WTC11 (cell line): ENCODE data around the gene ADGRA1. TPM values are rescaled to one million over a fixed set of nuclear protein-coding genes. Genes with fewer than 3 reads are reported as not detected.

Experiments
- ATAC-seq: fragments of 200-7000 bp; cut with Tn5 transposase; 2 replicates; pipeline ENCODE4 v1.10.0; 2021; ENCODE audit warnings: mild to moderate bottlenecking, moderate library complexity
- CTCF ChIA-PET: fragments of 300-600 bp; sonication (Branson Sonifier 250); formaldehyde crosslinking; loops from one replicate; lab custom pipeline; 2021; ENCODE audit warnings: antibody characterized with exemption; lab: Charles Lee
- POLR2A ChIA-PET: fragments of 350-600 bp; sonication (Branson Sonifier 250); formaldehyde crosslinking; loops from one replicate; lab custom pipeline; 2021; ENCODE audit warnings: antibody characterized with exemption; lab: Charles Lee
- DNase-seq: peaks from one replicate; pipeline ENCODE4 v3.0.0; 2021; ENCODE audit warnings: low spot score
- H3K27ac Mint-ChIP-seq: 2 replicates; pipeline ENCODE4 v1.8.0; 2021; ENCODE audit warnings: mixed read lengths
- H3K27me3 Mint-ChIP-seq: 2 replicates; pipeline ENCODE4 v1.8.0; 2021; ENCODE audit warnings: low read depth, mild to moderate bottlenecking, moderate library complexity, mixed read lengths
- H3K36me3 Mint-ChIP-seq: 2 replicates; pipeline ENCODE4 v1.8.0; 2021; ENCODE audit warnings: mixed read lengths
- H3K4me1 Mint-ChIP-seq: 2 replicates; pipeline ENCODE4 v1.8.0; 2022; ENCODE audit warnings: mixed read lengths
- H3K4me3 Mint-ChIP-seq: 2 replicates; pipeline ENCODE4 v1.8.0; 2021; ENCODE audit warnings: mild to moderate bottlenecking, moderate library complexity, mixed read lengths
- H3K9me3 Mint-ChIP-seq: 2 replicates; pipeline ENCODE4 v1.8.0; 2021; ENCODE audit warnings: mixed read lengths
- ETV6 ChIP-seq: sonication (generic); formaldehyde crosslinking; IDR thresholded peaks from 2 replicates; pipeline ENCODE4 v1.8.1; 2022; ENCODE audit warnings: mild to moderate bottlenecking, missing genetic modification reagents
- GABPB1 ChIP-seq: sonication (generic); formaldehyde crosslinking; IDR thresholded peaks from 2 replicates; pipeline ENCODE4 v1.8.1; 2023; ENCODE audit warnings: mild to moderate bottlenecking, missing genetic modification reagents
- IRF2 ChIP-seq: sonication (generic); formaldehyde crosslinking; IDR thresholded peaks from 2 replicates; pipeline ENCODE4 v1.8.0; 2022; ENCODE audit warnings: low read depth, missing genetic modification reagents, borderline replicate concordance
- PRDM15 ChIP-seq: sonication (generic); formaldehyde crosslinking; IDR thresholded peaks from 2 replicates; pipeline ENCODE4 v1.8.0; 2022; ENCODE audit warnings: missing genetic modification reagents
- RELA ChIP-seq: sonication (generic); formaldehyde crosslinking; IDR thresholded peaks from 2 replicates; pipeline ENCODE4 v1.8.1; 2022; ENCODE audit warnings: missing genetic modification reagents, mild to moderate bottlenecking, borderline replicate concordance
- TP53 ChIP-seq: sonication (generic); formaldehyde crosslinking; IDR thresholded peaks from 2 replicates; pipeline ENCODE4 v1.8.1; 2023; ENCODE audit warnings: mild to moderate bottlenecking, missing genetic modification reagents
- ZNF121 ChIP-seq: sonication (generic); formaldehyde crosslinking; IDR thresholded peaks from 2 replicates; pipeline ENCODE4 v1.8.0; 2023; ENCODE audit warnings: missing genetic modification reagents
- ZNF219 ChIP-seq: sonication (generic); formaldehyde crosslinking; IDR thresholded peaks from 2 replicates; pipeline ENCODE4 v1.8.0; 2023; ENCODE audit warnings: missing genetic modification reagents, mild to moderate bottlenecking, borderline replicate concordance
- ZNF423 ChIP-seq: fragments of 250-450 bp; sonication (Bioruptor Pico); IDR thresholded peaks from 2 replicates; pipeline ENCODE4 v2.1.2; 2022; ENCODE audit warnings: mild to moderate bottlenecking, moderate library complexity
- total RNA-seq: library from RNA; stranded (reverse); gene quantifications from 3 replicates; pipeline ENCODE4 v1.2.3, GENCODE V29; 2021
- TF ChIP-seq, protein P1 (sequence below): sonication (generic); formaldehyde crosslinking; IDR thresholded peaks from 2 replicates; pipeline ENCODE4 v1.8.1; 2022; ENCODE audit warnings: low read depth, missing genetic modification reagents, borderline replicate concordance
- TF ChIP-seq, protein P2 (sequence below): fragments of 200-600 bp; IDR thresholded peaks from 2 replicates; pipeline ENCODE4 v1.8.0; 2022; ENCODE audit warnings: antibody characterized with exemption
- TF ChIP-seq, protein P3 (sequence below): sonication (generic); formaldehyde crosslinking; IDR thresholded peaks from 2 replicates; pipeline ENCODE4 v1.8.0; 2022; ENCODE audit warnings: mild to moderate bottlenecking, missing genetic modification reagents
- TF ChIP-seq, protein P4 (sequence below): sonication (generic); formaldehyde crosslinking; IDR thresholded peaks from 2 replicates; pipeline ENCODE4 v1.8.0; 2023; ENCODE audit warnings: missing genetic modification reagents, mild to moderate bottlenecking, borderline replicate concordance
- TF ChIP-seq, protein P5 (sequence below): sonication (generic); formaldehyde crosslinking; IDR thresholded peaks from 2 replicates; pipeline ENCODE4 v1.8.1; 2023; ENCODE audit warnings: mild to moderate bottlenecking, missing genetic modification reagents, moderate library complexity

ADGRA1 gene
- total RNA-seq, 1 experiment from 2014 or later = 0.20 TPM

DNA sequence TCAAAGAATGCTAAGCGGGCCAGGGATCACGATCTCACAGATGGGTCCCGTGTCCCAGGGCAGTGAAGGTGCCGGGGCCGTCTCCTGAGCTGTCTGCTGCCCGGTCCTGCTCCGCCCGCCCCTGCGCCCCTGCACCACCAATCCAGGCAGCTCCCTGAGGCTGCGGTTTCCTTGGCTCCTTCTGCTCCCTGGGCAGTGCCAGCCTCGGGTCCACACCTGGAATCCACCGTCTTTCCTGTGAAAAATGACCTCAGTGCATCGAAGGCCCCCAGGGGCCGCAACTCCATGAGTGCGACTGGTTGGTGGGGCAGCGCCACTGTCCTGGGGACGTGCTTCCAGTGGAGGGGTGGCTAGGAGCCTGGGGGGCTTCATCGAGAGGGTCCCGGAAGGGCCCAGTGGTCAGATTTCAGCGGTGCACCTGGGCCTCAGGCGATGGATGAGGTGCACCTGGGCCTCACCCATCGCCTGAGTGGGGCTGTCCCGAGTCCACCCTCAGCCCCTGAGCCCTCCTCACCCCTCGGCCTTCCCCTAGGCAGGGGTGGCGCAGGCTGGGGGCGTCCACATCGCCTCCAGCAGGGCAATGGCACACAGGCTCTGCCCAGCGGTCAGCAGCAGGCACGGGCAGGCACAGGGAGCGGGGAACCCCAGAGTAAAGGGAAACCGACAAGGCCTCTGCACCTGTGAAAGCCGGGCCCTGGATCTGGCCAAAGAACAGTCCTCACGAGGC lies 27.2 kb downstream of the ADGRA1 start:
- DNase-seq (no peak), ATAC-seq (no peak)
- H3K4me3 Mint-ChIP-seq = no peak overlapping the region
- H3K27ac Mint-ChIP-seq = no peak overlapping the region
- H3K36me3 Mint-ChIP-seq = peaks cover 8% of the 10 kb centered on the region
- ChIA-PET CTCF (no interaction called here), POLR2A (no interaction called here)
- TF ChIP-seq, protein P1, sequence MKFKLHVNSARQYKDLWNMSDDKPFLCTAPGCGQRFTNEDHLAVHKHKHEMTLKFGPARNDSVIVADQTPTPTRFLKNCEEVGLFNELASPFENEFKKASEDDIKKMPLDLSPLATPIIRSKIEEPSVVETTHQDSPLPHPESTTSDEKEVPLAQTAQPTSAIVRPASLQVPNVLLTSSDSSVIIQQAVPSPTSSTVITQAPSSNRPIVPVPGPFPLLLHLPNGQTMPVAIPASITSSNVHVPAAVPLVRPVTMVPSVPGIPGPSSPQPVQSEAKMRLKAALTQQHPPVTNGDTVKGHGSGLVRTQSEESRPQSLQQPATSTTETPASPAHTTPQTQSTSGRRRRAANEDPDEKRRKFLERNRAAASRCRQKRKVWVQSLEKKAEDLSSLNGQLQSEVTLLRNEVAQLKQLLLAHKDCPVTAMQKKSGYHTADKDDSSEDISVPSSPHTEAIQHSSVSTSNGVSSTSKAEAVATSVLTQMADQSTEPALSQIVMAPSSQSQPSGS (CRISPR knock-in tag) = no peak
- no peaks in the 10 kb centered on the region for H3K4me1 Mint-ChIP-seq
- no peaks in the 10 kb centered on the region; the same call in 1 of the 2 replicates for H3K27me3 Mint-ChIP-seq
- H3K9me3 Mint-ChIP-seq = peaks cover 18% of the 10 kb centered on the region

- ATAC-seq = no peak
Observed at GRCh38 chr10:133115453-133115842, 27.7 kb downstream of the ADGRA1 start.

DNA sequence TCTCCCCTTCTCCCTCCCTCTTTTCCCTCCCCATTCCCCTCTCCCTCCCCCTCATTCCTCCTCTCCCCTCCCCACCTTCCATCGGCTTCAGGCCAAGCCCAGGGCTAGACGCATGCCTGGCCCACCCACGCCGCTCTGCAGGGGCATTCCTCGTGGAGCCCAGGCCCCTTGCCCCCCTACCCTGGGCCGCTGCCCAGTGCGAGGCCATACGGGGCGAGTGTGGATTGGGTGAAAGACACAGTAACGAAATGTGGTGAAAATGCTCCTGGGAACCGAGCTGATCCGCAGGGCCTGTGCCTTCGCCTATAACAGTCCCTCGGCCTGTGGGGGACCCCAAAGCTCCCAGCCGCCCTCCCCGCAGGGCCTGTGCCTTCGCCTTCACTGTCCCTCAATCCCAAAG lies 28.3 kb downstream of the ADGRA1 start:
- ChIA-PET POLR2A (no interaction called here), CTCF (interaction anchor here (0.9 kb wide), 1 partner anchor 27 kb away, joined by 5 read pairs; no protein-coding TSS in a partner anchor)
- H3K27me3 Mint-ChIP-seq = no peaks in the 10 kb centered on the region; the same call in 1 of the 2 replicates
- no peak overlapping the region for H3K4me3 Mint-ChIP-seq
- H3K27ac Mint-ChIP-seq = no peak overlapping the region
- H3K4me1 Mint-ChIP-seq = no peaks in the 10 kb centered on the region
- DNase-seq (no peak), ATAC-seq (0 out of 2 replicates have a peak, but pooled peaks have one; percentile 20)
- peaks cover 18% of the 10 kb centered on the region for H3K9me3 Mint-ChIP-seq
- H3K36me3 Mint-ChIP-seq = peaks cover 14% of the 10 kb centered on the region
- TF ChIP-seq, protein P2, sequence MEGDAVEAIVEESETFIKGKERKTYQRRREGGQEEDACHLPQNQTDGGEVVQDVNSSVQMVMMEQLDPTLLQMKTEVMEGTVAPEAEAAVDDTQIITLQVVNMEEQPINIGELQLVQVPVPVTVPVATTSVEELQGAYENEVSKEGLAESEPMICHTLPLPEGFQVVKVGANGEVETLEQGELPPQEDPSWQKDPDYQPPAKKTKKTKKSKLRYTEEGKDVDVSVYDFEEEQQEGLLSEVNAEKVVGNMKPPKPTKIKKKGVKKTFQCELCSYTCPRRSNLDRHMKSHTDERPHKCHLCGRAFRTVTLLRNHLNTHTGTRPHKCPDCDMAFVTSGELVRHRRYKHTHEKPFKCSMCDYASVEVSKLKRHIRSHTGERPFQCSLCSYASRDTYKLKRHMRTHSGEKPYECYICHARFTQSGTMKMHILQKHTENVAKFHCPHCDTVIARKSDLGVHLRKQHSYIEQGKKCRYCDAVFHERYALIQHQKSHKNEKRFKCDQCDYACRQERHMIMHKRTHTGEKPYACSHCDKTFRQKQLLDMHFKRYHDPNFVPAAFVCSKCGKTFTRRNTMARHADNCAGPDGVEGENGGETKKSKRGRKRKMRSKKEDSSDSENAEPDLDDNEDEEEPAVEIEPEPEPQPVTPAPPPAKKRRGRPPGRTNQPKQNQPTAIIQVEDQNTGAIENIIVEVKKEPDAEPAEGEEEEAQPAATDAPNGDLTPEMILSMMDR = no peak
- no peak for TF ChIP-seq TP53 (CRISPR knock-in tag)
- no peak for TF ChIP-seq GABPB1
- no peak for TF ChIP-seq ZNF423 (CRISPR knock-in tag)
- no peak for TF ChIP-seq IRF2 (CRISPR knock-in tag)
- TF ChIP-seq, protein P3, sequence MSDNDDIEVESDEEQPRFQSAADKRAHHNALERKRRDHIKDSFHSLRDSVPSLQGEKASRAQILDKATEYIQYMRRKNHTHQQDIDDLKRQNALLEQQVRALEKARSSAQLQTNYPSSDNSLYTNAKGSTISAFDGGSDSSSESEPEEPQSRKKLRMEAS (CRISPR knock-in tag) = no peak
- TF ChIP-seq ZNF219 (CRISPR knock-in tag) = no peak
- TF ChIP-seq ETV6 = no peak
- no peak for TF ChIP-seq RELA (CRISPR knock-in tag)
- TF ChIP-seq, protein P4, sequence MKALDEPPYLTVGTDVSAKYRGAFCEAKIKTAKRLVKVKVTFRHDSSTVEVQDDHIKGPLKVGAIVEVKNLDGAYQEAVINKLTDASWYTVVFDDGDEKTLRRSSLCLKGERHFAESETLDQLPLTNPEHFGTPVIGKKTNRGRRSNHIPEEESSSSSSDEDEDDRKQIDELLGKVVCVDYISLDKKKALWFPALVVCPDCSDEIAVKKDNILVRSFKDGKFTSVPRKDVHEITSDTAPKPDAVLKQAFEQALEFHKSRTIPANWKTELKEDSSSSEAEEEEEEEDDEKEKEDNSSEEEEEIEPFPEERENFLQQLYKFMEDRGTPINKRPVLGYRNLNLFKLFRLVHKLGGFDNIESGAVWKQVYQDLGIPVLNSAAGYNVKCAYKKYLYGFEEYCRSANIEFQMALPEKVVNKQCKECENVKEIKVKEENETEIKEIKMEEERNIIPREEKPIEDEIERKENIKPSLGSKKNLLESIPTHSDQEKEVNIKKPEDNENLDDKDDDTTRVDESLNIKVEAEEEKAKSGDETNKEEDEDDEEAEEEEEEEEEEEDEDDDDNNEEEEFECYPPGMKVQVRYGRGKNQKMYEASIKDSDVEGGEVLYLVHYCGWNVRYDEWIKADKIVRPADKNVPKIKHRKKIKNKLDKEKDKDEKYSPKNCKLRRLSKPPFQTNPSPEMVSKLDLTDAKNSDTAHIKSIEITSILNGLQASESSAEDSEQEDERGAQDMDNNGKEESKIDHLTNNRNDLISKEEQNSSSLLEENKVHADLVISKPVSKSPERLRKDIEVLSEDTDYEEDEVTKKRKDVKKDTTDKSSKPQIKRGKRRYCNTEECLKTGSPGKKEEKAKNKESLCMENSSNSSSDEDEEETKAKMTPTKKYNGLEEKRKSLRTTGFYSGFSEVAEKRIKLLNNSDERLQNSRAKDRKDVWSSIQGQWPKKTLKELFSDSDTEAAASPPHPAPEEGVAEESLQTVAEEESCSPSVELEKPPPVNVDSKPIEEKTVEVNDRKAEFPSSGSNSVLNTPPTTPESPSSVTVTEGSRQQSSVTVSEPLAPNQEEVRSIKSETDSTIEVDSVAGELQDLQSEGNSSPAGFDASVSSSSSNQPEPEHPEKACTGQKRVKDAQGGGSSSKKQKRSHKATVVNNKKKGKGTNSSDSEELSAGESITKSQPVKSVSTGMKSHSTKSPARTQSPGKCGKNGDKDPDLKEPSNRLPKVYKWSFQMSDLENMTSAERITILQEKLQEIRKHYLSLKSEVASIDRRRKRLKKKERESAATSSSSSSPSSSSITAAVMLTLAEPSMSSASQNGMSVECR = no peak

More at GRCh38 chr10:133115453-133115842, 27.7 kb downstream of the ADGRA1 start:
- ChIA-PET POLR2A (no interaction called here), CTCF (no interaction called here)
- Mint-ChIP-seq H3K9me3 (peaks cover 18% of the 10 kb centered on the region), H3K27ac (no peak overlapping the region)
- no peak for DNase-seq
- TF ChIP-seq PRDM15 (CRISPR knock-in tag) (no peak), ZNF121 (CRISPR knock-in tag) (no peak)
- TF ChIP-seq, protein P5, sequence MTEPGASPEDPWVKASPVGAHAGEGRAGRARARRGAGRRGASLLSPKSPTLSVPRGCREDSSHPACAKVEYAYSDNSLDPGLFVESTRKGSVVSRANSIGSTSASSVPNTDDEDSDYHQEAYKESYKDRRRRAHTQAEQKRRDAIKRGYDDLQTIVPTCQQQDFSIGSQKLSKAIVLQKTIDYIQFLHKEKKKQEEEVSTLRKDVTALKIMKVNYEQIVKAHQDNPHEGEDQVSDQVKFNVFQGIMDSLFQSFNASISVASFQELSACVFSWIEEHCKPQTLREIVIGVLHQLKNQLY (CRISPR knock-in tag) = no peak
- TF ChIP-seq, all 79 proteins: peak for 0
- no peaks in the 10 kb centered on the region; the same call in 1 of the 2 replicates for H3K27me3 Mint-ChIP-seq
- H3K4me3 Mint-ChIP-seq = no peak overlapping the region
- peaks cover 10% of the 10 kb centered on the region for H3K36me3 Mint-ChIP-seq
- no peaks in the 10 kb centered on the region for H3K4me1 Mint-ChIP-seq
